Activated T-cell treated with anti-CD3 and anti-CD28 coated beads, Interleukin-2, amount 50 U/mL, for 24 hours (primary cell): ENCODE data around the gene LTA4H.
"Not testable (repeated sequence)": the region's sequence is repeated elsewhere in the genome, so short reads cannot be mapped to it uniquely, and the experiment has no call there.

Source experiments
- DNase-seq: peaks from one replicate; pipeline ENCODE4 v3.0.0-alpha.2; 2020
- H3K27ac Mint-ChIP-seq: 2 replicates; pipeline ENCODE4 v1.8.0; 2020; ENCODE audit warnings: mild to moderate bottlenecking, mixed read lengths
- H3K27me3 Mint-ChIP-seq: 2 replicates; pipeline ENCODE4 v1.8.0; 2020; ENCODE audit warnings: mixed read lengths
- H3K36me3 Mint-ChIP-seq: 2 replicates; pipeline ENCODE4 v1.8.0; 2020; ENCODE audit warnings: low read depth, mixed read lengths
- H3K4me1 Mint-ChIP-seq: 2 replicates; pipeline ENCODE4 v1.8.0; 2020; ENCODE audit warnings: low read depth, mixed read lengths
- H3K4me3 Mint-ChIP-seq: 2 replicates; pipeline ENCODE4 v1.8.0; 2020; ENCODE audit warnings: mild to moderate bottlenecking, moderate library complexity, mixed read lengths
- H3K9me3 Mint-ChIP-seq: 2 replicates; pipeline ENCODE4 v1.8.0; 2020; ENCODE audit warnings: mixed read lengths

Gene LTA4H

DNA sequence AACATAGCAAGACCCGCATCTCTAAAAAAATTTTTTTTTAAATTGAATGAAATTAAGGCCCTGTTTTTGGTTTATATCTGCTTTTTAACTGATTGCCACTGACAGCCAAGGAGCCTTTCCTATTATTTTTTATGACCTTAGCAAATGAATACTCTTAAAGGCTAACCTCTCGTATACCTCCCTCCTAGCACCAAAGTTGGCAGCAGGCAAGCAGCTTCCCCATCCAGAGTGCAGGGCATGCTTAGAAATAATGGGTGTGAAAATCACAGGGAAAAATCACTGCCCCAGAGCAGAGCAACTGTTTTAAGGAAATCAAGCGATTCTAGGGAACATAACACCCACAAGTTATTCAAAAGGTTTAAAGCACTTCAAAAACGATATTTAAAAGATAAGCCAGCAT is 59.9 kb downstream of the LTA4H start:
- H3K36me3 Mint-ChIP-seq = no peaks in the 10 kb centered on the region
- DNase-seq = no peak
- H3K4me1 Mint-ChIP-seq = no peaks in the 10 kb centered on the region
- no peaks in the 10 kb centered on the region for H3K27me3 Mint-ChIP-seq
- no peak overlapping the region for H3K27ac Mint-ChIP-seq
- H3K4me3 Mint-ChIP-seq = no peak overlapping the region
- no peaks in the 10 kb centered on the region for H3K9me3 Mint-ChIP-seq

DNA sequence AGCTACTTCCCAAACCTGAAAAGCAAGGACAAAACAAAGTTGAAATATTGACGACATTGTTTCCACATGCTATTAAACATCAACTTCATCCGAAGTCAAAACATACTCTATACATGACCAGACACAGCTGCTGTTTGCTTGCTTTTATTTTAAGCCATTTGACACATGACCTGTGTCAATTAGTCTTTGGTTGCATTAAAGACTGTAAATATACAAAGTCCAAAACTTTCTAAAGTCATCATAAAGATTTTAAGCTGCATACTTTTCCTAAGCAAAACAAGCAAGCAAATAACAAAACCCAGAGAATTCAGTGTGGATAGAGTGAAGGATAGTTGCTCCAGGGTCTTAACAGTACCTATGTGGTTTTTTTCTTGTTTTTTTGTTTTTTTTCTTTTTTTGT is 61.0 kb downstream of the LTA4H start:
- Mint-ChIP-seq H3K4me3 (no peak overlapping the region), H3K27me3 (no peaks in the 10 kb centered on the region), H3K9me3 (no peaks in the 10 kb centered on the region), H3K36me3 (no peaks in the 10 kb centered on the region), H3K4me1 (no peaks in the 10 kb centered on the region), H3K27ac (no peak overlapping the region)
- DNase-seq = no peak

DNA sequence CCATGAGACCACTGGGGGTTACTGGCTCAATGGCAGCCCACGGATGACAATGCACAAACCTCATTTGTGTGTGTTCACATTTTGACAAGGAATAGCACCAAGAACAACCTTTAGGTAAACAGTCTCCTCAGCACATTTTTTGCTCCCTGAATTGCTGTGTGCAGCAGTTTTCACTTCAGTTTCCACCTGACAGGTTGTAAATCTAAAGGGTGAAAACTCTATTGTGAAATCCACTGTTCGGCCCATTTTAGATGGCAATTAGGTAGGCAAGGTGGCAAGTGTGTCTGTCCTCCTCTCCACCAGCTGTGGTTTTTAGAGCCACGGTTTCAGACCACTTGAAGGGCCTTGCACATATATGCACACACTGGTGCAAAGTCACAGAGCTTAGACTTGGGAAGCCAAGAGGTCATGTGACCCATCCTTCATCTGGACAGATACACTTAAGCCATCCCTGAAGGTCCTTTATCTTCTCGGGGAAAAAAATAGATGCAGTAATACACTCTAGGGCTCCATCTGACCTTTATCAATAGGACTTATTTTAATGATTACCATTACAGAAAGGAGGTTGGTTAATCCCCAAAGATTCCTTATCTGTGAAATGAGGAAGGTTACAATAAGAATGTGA is 62.4 kb downstream of the LTA4H start:
- Mint-ChIP-seq H3K27ac (no peak overlapping the region), H3K36me3 (peaks cover 3% of the 10 kb centered on the region), H3K4me3 (no peak overlapping the region), H3K4me1 (no peaks in the 10 kb centered on the region), H3K27me3 (no peaks in the 10 kb centered on the region), H3K9me3 (no peaks in the 10 kb centered on the region)
- DNase-seq = no peak

DNA sequence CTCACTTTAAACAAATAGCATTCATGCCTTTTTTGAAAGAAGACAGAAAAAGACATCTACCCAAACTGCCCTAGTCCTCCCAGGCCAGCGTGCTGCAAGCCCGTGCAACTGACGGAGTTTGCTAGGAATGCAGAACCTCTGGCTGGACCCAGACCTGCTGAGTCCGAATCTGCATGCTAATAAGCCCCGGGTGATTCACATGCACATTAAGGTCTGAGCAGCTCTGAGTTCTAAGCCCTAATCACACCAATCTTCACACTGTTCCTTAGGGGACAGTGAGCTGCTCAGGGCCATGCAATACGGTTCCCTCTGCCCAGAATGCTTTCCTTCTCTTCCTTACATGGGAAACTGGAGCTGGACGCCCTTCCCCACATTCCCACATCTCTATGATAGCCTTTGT is 64.5 kb downstream of the LTA4H start:
- H3K9me3 Mint-ChIP-seq = no peaks in the 10 kb centered on the region
- no peaks in the 10 kb centered on the region for H3K27me3 Mint-ChIP-seq
- H3K4me3 Mint-ChIP-seq = no peak overlapping the region
- no peak for DNase-seq
- H3K36me3 Mint-ChIP-seq = peaks cover 12% of the 10 kb centered on the region
- H3K4me1 Mint-ChIP-seq = no peaks in the 10 kb centered on the region
- no peak overlapping the region for H3K27ac Mint-ChIP-seq

DNA sequence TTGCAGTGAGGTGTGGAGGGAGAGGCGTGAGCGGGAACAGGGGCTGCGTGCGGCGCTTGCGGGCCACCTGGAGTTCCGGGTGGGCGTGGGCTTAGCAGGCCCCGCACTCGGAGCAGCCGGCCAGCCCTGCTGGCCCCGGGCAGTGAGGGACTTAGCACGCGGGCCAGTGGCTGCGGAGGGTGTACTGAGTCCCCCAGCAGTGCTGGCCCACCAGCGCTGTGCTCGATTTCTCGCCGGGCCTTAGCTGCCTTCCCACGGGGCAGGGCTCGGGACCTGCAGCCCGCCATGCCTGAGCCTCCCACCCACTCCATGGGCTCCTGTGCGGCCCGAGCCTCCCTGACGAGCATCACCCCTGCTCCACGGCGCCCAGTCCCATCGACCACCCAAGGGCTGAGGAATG is 66.3 kb downstream of the LTA4H start:
- H3K36me3 Mint-ChIP-seq = peaks cover 12% of the 10 kb centered on the region
- H3K27me3 Mint-ChIP-seq, H3K27ac Mint-ChIP-seq, H3K4me1 Mint-ChIP-seq, H3K9me3 Mint-ChIP-seq, H3K4me3 Mint-ChIP-seq, DNase-seq: not testable (repeated sequence)

DNA sequence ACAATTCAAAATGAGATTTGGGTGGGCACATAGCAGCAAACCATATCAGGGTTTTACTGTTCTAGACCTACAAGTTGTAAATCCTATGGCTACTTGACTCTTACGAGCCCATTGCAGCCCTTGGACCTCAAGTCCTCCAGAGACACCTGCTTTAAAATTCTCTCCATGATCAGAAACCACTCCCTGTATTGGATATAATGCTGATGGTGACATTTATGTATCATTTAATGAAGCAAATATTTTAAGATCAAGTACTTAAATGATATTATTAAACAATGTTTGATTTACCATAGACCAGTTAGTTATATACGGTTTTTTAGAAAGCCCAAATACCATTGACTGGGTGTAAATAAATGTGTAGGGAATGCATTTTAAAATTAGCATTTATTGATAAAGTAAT is 68.1 kb downstream of the LTA4H start:
- Mint-ChIP-seq H3K27me3 (no peaks in the 10 kb centered on the region), H3K27ac (no peak overlapping the region), H3K36me3 (peaks cover 12% of the 10 kb centered on the region), H3K9me3 (no peaks in the 10 kb centered on the region), H3K4me3 (no peak overlapping the region), H3K4me1 (no peaks in the 10 kb centered on the region)
- no peak for DNase-seq

DNA sequence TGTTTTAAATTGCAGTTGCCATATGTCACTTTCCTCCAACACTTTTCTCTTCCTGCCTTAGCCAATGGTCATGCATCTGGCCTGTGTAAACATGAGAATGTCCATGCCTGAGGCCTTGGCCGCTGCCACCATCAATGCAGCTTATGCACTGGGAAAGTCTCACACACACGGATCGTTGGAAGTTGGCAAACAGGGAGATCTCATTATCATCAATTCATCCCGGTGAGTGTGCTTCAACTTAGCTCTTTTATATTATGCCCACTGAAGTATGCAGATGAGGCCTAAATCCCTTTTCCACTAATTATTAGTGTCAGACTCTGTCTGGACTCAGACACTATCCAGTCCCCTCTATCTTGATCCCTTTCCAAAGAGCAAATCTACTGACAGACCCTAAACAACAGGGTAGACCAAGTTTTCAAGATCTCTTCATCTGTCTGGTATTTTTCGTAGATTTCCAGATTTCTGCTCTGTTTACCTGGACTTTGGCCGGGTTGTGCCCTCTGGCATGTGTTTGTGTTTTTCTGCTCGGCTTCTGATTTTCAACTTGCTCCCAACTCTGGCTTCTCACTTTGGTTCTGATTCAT is 69.0 kb downstream of the LTA4H start:
- no peak overlapping the region for H3K4me3 Mint-ChIP-seq
- H3K4me1 Mint-ChIP-seq = no peaks in the 10 kb centered on the region
- no peak for DNase-seq
- peaks cover 12% of the 10 kb centered on the region for H3K36me3 Mint-ChIP-seq
- no peaks in the 10 kb centered on the region for H3K9me3 Mint-ChIP-seq
- H3K27ac Mint-ChIP-seq = no peak overlapping the region
- no peaks in the 10 kb centered on the region for H3K27me3 Mint-ChIP-seq

DNA sequence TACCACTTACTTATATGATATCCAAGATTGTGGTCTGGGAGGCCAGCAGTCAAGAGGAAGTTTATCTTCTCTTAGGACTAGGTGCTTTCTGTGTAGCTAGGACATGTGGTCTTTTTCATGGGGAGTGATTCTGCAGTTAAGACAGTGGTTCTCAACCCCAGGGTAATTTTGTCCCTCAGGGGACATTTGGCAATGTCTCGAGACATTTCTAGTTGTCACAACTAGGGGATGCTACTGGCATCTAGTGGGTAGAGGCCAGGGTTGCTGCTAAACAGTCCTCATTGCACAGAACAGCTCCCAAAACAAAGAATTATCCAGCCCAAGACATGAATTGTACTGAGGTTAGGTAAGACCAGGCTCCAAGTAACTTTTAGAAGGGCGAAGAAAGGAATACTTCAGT is 72.3 kb downstream of the LTA4H start:
- no peak for DNase-seq
- peaks cover 10% of the 10 kb centered on the region for H3K36me3 Mint-ChIP-seq
- H3K4me1 Mint-ChIP-seq = no peaks in the 10 kb centered on the region
- H3K27ac Mint-ChIP-seq = no peak overlapping the region
- no peak overlapping the region for H3K4me3 Mint-ChIP-seq
- H3K27me3 Mint-ChIP-seq = no peaks in the 10 kb centered on the region
- no peaks in the 10 kb centered on the region for H3K9me3 Mint-ChIP-seq

DNA sequence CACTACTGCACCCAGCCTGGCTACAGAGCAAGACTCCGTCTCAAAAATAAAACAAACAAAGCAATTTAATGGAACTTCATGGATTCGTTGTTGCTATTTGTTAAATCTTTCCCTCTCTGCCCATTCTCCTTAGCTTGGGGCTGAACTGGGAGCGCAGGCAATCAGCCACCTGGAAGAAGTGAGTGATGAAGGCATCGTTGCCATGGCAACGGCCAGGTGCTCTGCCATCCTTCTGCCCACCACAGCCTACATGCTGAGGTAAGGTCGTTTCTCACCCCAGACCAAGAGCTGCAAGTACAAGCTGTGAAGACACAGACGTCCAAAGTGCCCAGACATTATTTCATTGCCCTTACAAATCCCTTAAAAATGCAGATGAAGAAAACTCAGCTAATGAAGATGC is 73.2 kb downstream of the LTA4H start:
- peaks cover 9% of the 10 kb centered on the region for H3K36me3 Mint-ChIP-seq
- no peak overlapping the region for H3K27ac Mint-ChIP-seq
- no peaks in the 10 kb centered on the region for H3K27me3 Mint-ChIP-seq
- DNase-seq = no peak
- H3K9me3 Mint-ChIP-seq = no peaks in the 10 kb centered on the region
- no peak overlapping the region for H3K4me3 Mint-ChIP-seq
- H3K4me1 Mint-ChIP-seq = no peaks in the 10 kb centered on the region

DNA sequence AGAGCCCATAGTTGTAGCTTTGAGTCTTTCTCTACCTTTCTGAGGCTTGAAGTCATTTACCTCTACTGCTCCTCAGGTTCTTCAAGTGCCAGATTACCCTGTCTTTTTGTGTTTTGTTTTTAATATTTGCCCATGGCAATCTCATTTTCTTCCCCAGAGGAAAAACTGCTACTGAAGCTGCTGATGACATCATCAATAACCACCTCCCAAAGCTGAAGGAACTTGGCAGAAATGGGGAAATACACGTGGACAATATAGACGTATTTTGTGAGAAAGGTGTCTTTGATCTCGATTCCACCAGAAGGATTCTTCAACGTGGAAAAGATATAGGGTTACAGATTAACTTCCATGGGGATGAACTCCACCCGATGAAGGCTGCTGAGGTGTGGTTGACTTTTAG is 75.1 kb downstream of the LTA4H start:
- DNase-seq = no peak
- H3K27ac Mint-ChIP-seq = no peak overlapping the region
- no peaks in the 10 kb centered on the region for H3K36me3 Mint-ChIP-seq
- no peaks in the 10 kb centered on the region for H3K9me3 Mint-ChIP-seq
- no peaks in the 10 kb centered on the region for H3K4me1 Mint-ChIP-seq
- no peaks in the 10 kb centered on the region for H3K27me3 Mint-ChIP-seq
- H3K4me3 Mint-ChIP-seq = no peak overlapping the region

DNA sequence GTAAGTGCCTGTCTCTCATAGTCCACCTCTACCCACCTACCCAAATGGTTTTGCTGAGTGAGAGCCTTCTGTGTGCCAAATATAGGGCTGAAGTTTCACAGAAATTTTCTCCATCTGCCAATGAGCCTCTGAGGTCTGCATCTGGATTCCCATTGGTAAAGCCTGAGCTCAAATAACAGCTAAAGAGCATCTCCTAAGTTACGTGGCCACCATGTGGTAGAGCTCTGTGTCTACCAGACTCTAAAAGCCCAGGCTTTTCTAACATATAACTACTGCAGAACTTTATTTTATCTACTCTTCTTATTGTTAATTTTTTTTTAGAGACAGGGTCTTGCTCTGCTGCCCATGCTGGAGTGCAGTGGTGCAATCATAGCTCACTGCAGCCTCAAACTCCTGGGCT is 76.3 kb downstream of the LTA4H start:
- H3K4me3 Mint-ChIP-seq = no peak overlapping the region
- no peak for DNase-seq

DNA sequence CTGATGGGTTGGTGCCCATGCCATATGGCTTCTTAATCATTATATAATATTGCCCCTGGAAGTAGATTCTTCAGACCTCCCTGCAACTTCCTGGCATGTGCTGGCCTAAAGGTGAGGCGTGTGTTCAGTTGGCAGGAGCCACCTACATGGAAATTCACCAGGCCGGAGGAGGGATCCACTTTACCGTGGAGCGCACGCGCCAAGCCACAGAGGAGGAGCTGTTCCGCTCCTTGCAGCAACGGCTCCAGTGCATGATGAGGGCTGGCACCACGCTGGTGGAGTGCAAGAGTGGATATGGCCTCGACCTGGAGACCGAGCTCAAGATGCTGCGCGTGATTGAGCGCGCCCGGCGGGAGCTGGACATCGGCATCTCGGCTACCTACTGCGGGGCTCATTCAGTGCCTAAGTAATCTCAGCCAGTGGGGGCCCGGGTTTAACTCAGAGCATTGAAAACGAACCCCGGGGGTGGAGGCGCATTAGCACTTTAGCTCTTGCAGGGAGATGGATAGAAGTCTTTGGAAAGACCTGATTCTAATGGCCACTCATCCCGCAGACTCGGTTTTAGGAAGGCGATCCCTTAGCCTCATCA is 78.7 kb downstream of the LTA4H start:
- H3K4me3 Mint-ChIP-seq = no peak overlapping the region

More for the DNA sequence above, 76.3 kb downstream of the LTA4H start:
- no peaks in the 10 kb centered on the region for H3K4me1 Mint-ChIP-seq
- no peaks in the 10 kb centered on the region for H3K27me3 Mint-ChIP-seq
- no peaks in the 10 kb centered on the region for H3K9me3 Mint-ChIP-seq
- H3K36me3 Mint-ChIP-seq = no peaks in the 10 kb centered on the region
- H3K27ac Mint-ChIP-seq = no peak overlapping the region

DNA sequence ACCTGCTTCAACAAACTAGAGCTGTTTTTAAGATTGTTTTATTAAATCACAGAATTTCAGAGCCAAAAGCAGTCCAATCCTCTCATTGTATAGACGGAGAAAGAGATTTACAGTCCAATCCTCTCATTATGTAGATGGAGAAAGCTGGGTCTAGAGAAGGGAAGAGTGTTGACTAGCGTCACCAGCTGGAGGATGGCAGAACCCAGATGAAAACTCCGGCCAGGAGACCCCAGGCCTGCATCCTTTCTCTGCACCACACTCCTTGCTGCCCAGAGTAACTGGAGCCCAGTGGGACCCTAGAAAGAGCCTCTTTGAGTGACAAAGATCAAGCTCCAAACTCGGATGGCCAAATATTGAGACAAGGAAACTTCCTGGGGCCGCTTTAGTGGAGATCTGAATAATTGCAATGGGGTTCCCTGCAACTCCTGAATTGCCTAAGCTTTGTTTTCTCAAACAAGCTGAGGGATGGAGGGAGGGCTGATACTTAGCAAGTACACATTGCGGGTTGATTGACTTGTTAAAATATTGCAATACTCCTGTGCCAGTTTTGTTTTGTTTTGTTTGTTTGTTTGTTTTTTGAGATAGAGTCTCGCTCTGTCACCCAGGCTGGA is 79.7 kb downstream of the LTA4H start:
- Mint-ChIP-seq H3K4me3 (no peak overlapping the region), H3K27me3 (no peaks in the 10 kb centered on the region), H3K27ac (no peak overlapping the region), H3K4me1 (no peaks in the 10 kb centered on the region), H3K9me3 (no peaks in the 10 kb centered on the region), H3K36me3 (no peaks in the 10 kb centered on the region)
- DNase-seq = no peak

More for the DNA sequence above, 78.7 kb downstream of the LTA4H start:
- no peak overlapping the region for H3K27ac Mint-ChIP-seq
- DNase-seq = no peak
- H3K9me3 Mint-ChIP-seq = no peaks in the 10 kb centered on the region
- no peaks in the 10 kb centered on the region for H3K4me1 Mint-ChIP-seq
- H3K27me3 Mint-ChIP-seq = no peaks in the 10 kb centered on the region
- no peaks in the 10 kb centered on the region for H3K36me3 Mint-ChIP-seq

DNA sequence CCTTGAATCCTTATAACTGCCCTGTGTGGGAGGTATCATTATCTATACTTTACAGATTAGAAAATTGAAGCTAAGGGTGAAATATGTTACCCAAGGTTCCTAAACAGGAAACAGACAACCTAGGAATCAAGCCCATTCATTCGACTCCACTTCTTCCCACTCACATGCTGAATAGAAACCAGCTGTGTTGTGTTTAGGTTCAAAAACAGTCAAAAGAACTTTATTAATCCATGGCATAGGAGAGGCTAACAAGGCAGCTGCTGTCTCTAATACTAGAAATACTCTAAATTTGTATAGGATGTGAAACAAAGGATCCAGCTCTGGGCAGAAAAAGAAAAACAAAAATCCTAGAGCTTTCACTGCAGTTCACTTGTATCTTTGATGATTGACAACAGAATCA is 82.4 kb downstream of the LTA4H start:
- H3K4me3 Mint-ChIP-seq = no peak overlapping the region
- H3K36me3 Mint-ChIP-seq = no peaks in the 10 kb centered on the region
- H3K9me3 Mint-ChIP-seq = no peaks in the 10 kb centered on the region
- no peaks in the 10 kb centered on the region for H3K27me3 Mint-ChIP-seq
- H3K27ac Mint-ChIP-seq = no peak overlapping the region
- no peaks in the 10 kb centered on the region for H3K4me1 Mint-ChIP-seq
- no peak for DNase-seq

DNA sequence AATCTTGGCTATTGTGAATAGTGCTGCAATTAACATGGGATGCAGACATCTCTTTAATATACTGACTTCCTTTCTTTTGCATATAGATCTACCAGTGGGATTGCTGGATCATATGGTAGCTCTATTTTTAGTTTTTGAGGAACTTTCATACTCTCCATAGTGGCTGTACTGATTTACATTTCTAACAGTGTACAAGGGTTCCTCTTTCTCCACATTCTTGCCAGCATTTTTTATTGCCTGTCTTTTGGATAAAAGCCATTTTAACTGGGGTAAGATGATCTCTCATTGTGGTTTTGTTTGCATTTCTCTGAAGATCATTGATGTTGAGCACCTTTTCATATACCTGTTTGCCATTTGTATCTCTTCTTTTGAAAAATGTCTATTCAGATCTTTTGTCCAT is 83.9 kb downstream of the LTA4H start:
- DNase-seq = no peak
- no peaks in the 10 kb centered on the region for H3K36me3 Mint-ChIP-seq

More for the DNA sequence above, 83.9 kb downstream of the LTA4H start:
- H3K9me3 Mint-ChIP-seq = no peaks in the 10 kb centered on the region
- H3K4me1 Mint-ChIP-seq = no peaks in the 10 kb centered on the region
- H3K4me3 Mint-ChIP-seq = no peak overlapping the region
- H3K27me3 Mint-ChIP-seq = no peaks in the 10 kb centered on the region
- H3K27ac Mint-ChIP-seq = no peak overlapping the region
